ENCODE data around the gene C11orf65. TPM values are rescaled to one million over a fixed set of nuclear protein-coding genes. Genes with fewer than 3 reads are reported as not detected.

C11orf65 gene
- total RNA-seq, 1 experiment from 2014 or later: 0.62 TPM

DNA sequence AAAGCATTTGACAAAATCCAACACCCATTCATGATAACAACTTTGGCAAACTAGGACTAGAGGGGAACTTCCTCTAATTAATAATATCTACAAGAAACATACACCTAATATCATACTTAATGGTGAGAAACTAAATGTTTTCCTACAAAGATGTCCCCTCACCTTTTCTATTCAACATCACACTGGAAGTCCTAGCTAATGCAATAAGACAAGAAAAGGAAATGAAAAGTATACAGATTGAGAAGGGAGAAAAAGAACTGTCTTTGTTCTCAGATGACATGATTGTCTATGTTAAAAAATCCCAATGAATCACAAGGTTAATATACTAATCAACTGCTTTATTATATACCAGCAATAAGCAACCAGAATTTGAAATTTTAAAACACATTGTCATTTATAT lies 52.4 kb downstream of the C11orf65 start:
- ChIA-PET CTCF (no interaction called here), POLR2A (ENCODE audit: unreplicated experiment) (no interaction called here)
- no peaks in the 10 kb centered on the region for H3K36me3 ChIP-seq (ENCODE audit: low read depth, low read length)
- H2AFZ ChIP-seq (ENCODE audit: low read length): no peak overlapping the region
- BruUV-seq (replicated peaks): no TSS peak
- no peak overlapping the region for H3K27ac ChIP-seq (ENCODE audit: low read length)
- no peaks in the 10 kb centered on the region for H3K79me2 ChIP-seq (ENCODE audit: low read length)
- TF ChIP-seq EZH2phosphoT487 (IDR thresholded peaks at IDR 0.05; ENCODE audit: borderline replicate concordance, low read length) (no peak), EZH2 (IDR thresholded peaks at IDR 0.05; ENCODE audit: low read length, unreplicated experiment) (no peak)
- TF ChIP-seq, protein P1, sequence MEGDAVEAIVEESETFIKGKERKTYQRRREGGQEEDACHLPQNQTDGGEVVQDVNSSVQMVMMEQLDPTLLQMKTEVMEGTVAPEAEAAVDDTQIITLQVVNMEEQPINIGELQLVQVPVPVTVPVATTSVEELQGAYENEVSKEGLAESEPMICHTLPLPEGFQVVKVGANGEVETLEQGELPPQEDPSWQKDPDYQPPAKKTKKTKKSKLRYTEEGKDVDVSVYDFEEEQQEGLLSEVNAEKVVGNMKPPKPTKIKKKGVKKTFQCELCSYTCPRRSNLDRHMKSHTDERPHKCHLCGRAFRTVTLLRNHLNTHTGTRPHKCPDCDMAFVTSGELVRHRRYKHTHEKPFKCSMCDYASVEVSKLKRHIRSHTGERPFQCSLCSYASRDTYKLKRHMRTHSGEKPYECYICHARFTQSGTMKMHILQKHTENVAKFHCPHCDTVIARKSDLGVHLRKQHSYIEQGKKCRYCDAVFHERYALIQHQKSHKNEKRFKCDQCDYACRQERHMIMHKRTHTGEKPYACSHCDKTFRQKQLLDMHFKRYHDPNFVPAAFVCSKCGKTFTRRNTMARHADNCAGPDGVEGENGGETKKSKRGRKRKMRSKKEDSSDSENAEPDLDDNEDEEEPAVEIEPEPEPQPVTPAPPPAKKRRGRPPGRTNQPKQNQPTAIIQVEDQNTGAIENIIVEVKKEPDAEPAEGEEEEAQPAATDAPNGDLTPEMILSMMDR (conservative IDR thresholded peaks at IDR 0.05; ENCODE audit: low read depth, low read length): no peak
- no peak overlapping the region for H3K4me3 ChIP-seq (ENCODE audit: low read length)
- no peaks in the 10 kb centered on the region for H4K20me1 ChIP-seq (ENCODE audit: low read length)
- H3K9ac ChIP-seq (ENCODE audit: low read length): no peak overlapping the region
- no peaks in the 10 kb centered on the region for H3K27me3 ChIP-seq (ENCODE audit: low read length)
- no peak for ATAC-seq
- H3F3A ChIP-seq (ENCODE audit: low read length, unreplicated experiment): no peaks in the 10 kb centered on the region
- H3K4me1 ChIP-seq (ENCODE audit: insufficient read depth, low read length): no peaks in the 10 kb centered on the region
- H3K9me3 ChIP-seq (ENCODE audit: low read length): peaks cover 4% of the 10 kb centered on the region; the same call in 1 of the 2 replicates
- no peak overlapping the region for H3K4me2 ChIP-seq (ENCODE audit: low read length)
- intact Hi-C loops (cut with micrococcal nuclease): loop anchor here (5.0 kb wide), 1 partner anchor 82 kb away; the partner anchor contains the start of gene POGLUT3
- 0 out of 2 replicates have a peak, but pooled peaks cover 3% of the 10 kb centered on the region for H3K9me2 ChIP-seq (replicated peaks; ENCODE audit: low read length)
- DNase-seq: no peak

DNA sequence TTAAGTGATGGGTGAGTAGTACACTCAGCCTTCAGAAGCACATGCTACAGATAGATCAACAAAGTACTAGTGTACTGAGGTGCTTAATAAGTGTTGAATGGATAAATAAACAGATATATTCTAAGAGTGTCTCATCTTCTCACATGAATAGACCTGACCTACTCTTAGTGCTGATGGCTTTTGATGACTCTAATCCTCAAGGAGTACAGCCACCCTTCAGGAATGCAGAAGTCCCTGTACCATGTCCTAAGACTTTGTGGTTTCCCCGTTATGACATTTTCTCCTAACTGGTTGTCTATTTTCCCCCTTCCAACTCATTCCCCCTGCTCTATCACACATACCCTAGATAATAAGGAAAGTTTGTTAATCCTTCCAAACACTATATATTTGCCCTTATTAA lies 61.6 kb downstream of the C11orf65 start:
- H3K27ac ChIP-seq (ENCODE audit: low read length): no peak overlapping the region
- intact Hi-C loops (cut with micrococcal nuclease): no loop called here
- TF ChIP-seq, protein P1 (conservative IDR thresholded peaks at IDR 0.05; ENCODE audit: low read depth, low read length): no peak
- TF ChIP-seq EZH2 (IDR thresholded peaks at IDR 0.05; ENCODE audit: low read length, unreplicated experiment) (no peak), EZH2phosphoT487 (IDR thresholded peaks at IDR 0.05; ENCODE audit: borderline replicate concordance, low read length) (no peak)
- no peaks in the 10 kb centered on the region for H3K36me3 ChIP-seq (ENCODE audit: low read depth, low read length)
- H3K79me2 ChIP-seq (ENCODE audit: low read length): no peaks in the 10 kb centered on the region
- DNase-seq: peak; percentile 32
- H3K9me3 ChIP-seq (ENCODE audit: low read length): no peaks in the 10 kb centered on the region
- no peaks in the 10 kb centered on the region for H3K9me2 ChIP-seq (replicated peaks; ENCODE audit: low read length)
- no peak overlapping the region for H3K4me3 ChIP-seq (ENCODE audit: low read length)
- no TSS peak for BruUV-seq (replicated peaks)
- ATAC-seq: no peak
- H3K9ac ChIP-seq (ENCODE audit: low read length): no peak overlapping the region
- no peaks in the 10 kb centered on the region for H3K4me1 ChIP-seq (ENCODE audit: insufficient read depth, low read length)
- ChIA-PET CTCF (no interaction called here), POLR2A (ENCODE audit: unreplicated experiment) (no interaction called here)
- no peak overlapping the region for H2AFZ ChIP-seq (ENCODE audit: low read length)
- no peaks in the 10 kb centered on the region for H3F3A ChIP-seq (ENCODE audit: low read length, unreplicated experiment)
- no peaks in the 10 kb centered on the region for H3K27me3 ChIP-seq (ENCODE audit: low read length)
- H4K20me1 ChIP-seq (ENCODE audit: low read length): no peaks in the 10 kb centered on the region
- no peak overlapping the region for H3K4me2 ChIP-seq (ENCODE audit: low read length)

DNA sequence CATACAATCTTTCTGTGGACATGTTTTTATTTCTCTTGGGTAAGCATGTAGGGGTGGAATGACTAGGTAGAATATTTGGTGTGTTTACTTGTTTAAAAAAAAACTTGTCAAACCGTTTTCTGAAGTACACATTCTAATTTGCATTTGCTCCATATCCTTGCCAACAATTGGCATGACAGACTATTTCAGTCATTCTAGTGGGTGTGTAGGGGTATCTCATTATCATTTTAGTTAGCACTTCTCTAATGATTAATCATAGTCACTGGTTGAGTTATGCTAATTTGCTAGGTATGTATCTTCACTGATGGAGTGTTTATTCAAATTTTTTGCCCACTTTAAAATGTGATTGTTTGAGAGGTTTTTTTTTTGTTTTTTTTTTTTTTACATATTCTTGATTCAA lies 64.3 kb downstream of the C11orf65 start:
- CTCF ChIA-PET: no interaction called here
- Histone ChIP-seq H3K9me2 (replicated peaks; ENCODE audit: low read length) (no peaks in the 10 kb centered on the region), H4K20me1 (ENCODE audit: low read length) (no peaks in the 10 kb centered on the region), H2AFZ (ENCODE audit: low read length) (no peak overlapping the region), H3K27ac (ENCODE audit: low read length) (no peak overlapping the region), H3K4me1 (ENCODE audit: insufficient read depth, low read length) (no peaks in the 10 kb centered on the region), H3K79me2 (ENCODE audit: low read length) (no peaks in the 10 kb centered on the region), H3K27me3 (ENCODE audit: low read length) (no peaks in the 10 kb centered on the region), H3K9ac (ENCODE audit: low read length) (no peak overlapping the region), H3K36me3 (ENCODE audit: low read depth, low read length) (no peaks in the 10 kb centered on the region), H3F3A (ENCODE audit: low read length, unreplicated experiment) (no peaks in the 10 kb centered on the region), H3K4me2 (ENCODE audit: low read length) (no peak overlapping the region), H3K4me3 (ENCODE audit: low read length) (no peak overlapping the region), H3K9me3 (ENCODE audit: low read length) (no peaks in the 10 kb centered on the region)
- no TSS peak for BruUV-seq (replicated peaks)
- DNase-seq: no peak
- TF ChIP-seq, protein P1 (conservative IDR thresholded peaks at IDR 0.05; ENCODE audit: low read depth, low read length): no peak
- TF ChIP-seq EZH2phosphoT487 (IDR thresholded peaks at IDR 0.05; ENCODE audit: borderline replicate concordance, low read length) (no peak), EZH2 (IDR thresholded peaks at IDR 0.05; ENCODE audit: low read length, unreplicated experiment) (no peak)
- intact Hi-C loops (cut with micrococcal nuclease): no loop called here
- POLR2A ChIA-PET (ENCODE audit: unreplicated experiment): no interaction called here
- no peak for ATAC-seq

Data from PC-3 (cell line).